GM21529 (cell line): ENCODE results near the gene LRFN5.
"Not testable (repeated sequence)": the region's sequence is repeated elsewhere in the genome, so short reads cannot be mapped to it uniquely, and the experiment has no call there.

Experiments used
- ATAC-seq: cut with Tn5 transposase; IDR thresholded peaks from one replicate; pipeline ENCODE4 v1.9.1; 2021; ENCODE audit not compliant: unreplicated experiment

The LRFN5 gene

DNA sequence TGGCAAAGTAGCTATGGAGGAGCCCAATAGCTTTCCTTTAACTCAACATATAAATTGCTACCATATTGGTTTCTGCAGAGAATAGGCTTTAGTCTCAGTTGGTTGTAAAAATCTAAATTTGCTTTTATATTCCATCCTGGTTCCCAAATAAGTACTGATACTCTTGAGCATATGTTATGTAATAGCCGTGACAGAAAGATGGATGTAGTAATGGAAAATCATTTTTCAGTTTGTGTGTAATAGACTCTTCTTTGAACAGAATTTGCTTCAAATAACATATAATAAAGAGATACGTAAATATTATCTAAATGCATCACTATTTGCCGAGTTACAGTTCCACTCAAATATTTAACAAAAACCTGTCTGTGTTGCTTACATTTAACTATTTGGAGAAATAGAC lies 271.6 kb downstream of the LRFN5 start:
- no peak for ATAC-seq

- no peak for ATAC-seq
Observed at GRCh38 chr14:41891624-41892023, 284.9 kb downstream of the LRFN5 start.

DNA sequence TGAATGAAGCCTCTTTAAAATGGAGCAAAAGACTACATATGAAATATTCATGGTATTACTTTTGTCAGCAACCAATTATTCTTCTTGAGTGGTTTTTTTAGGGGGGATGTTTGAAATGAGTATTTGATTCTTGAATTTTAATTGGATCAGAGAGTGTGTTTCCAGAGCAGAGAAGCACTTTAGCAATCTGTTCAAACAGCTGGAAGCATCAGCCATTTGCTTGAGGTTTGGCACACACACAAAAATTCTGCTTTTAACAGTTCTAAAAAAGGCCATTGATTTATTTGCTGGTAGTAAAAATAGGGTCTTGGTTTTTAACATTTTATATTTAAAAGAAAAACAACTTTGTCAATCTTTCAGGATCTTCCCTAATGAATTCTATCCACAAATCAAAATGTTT lies 292.7 kb downstream of the LRFN5 start:
- ATAC-seq: no peak

- no peak for ATAC-seq
Observed at GRCh38 chr14:41900644-41901043, 294.0 kb downstream of the LRFN5 start.

DNA sequence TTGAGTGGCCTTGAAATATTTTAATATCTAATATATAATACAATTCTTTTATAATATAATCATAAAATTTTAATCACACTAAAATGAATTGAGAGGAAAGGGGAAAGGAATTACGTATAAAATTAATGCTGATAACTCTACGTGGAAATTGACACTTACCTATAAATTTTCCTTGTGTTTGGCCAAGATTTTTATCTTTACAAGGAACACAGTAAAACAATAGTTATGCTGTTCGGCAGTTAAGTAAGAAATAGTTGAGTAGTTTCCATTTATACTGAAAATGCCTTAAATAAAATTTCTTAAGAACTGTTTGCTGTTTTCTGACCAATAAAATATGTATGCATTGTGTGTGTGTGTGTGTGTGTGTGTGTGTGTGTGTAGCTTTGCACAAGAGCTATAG lies 294.4 kb downstream of the LRFN5 start:
- no peak for ATAC-seq

GRCh38 chr14:41905394-41905964 lies 298.8 kb downstream of the LRFN5 start:
- ATAC-seq: no peak

DNA sequence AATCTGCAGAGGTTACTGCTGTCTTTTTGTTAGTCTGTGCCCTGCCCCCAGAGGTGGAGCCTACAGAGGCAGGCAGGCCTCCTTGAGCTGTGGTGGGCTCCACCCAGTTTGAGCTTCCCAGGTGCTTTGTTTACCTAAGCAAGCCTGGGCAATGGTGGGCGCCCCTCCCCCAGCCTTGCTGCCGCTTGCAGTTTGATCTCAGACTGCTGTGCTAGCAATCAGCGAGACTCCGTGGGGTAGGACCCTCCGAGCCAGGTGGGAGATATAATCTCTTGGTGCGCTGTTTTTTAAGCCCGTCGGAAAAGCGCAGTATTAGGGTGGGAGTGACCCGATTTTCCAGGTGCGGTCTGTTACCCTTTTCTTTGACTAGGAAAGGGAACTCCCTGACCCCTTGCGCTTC lies 304.5 kb downstream of the LRFN5 start:
- not testable (repeated sequence) for ATAC-seq

GRCh38 chr14:41913398-41913797 lies 306.7 kb downstream of the LRFN5 start:
- ATAC-seq: no peak

- no peak for ATAC-seq
Observed at GRCh38 chr14:41915732-41916131, 309.1 kb downstream of the LRFN5 start.

DNA sequence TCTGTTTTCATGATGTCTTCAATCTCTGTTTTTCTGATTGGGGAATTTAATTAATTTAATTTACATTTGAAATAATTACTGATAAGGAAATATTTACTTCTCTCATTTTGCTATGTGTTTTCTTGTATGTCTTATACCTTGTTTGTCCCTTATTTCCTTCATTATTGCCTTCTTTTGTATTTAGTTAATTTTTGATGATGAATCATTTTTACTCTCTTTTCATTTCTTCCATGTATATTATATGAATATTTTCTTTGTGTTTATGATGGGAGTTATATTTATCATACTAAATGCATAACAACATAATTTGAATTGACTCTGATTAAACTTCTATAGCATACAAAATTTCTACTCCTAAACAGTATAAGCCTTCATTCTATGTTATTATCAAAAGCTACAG lies 309.6 kb downstream of the LRFN5 start:
- no peak for ATAC-seq

DNA sequence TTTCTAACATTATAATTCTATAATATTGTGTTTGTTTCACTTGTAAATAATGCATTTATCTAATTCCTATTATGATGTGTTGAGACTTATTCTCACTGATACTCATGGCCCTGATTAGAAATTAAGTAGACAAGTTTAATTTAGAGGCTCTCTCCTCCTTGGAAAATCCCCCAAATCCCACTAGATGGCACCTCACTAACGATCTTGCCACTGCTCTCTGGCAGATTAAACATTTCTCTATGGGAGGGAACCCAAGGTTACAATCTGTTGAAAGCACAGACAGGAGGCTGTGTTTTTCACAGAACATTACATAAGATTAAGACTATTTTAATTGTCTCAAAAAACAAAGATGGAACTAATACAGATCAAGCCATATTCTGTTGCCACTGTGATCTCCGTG lies 318.7 kb downstream of the LRFN5 start:
- no peak for ATAC-seq

GRCh38 chr14:41950428-41951151 lies 343.9 kb downstream of the LRFN5 start:
- no peak for ATAC-seq
